ENCODE results near the gene POLK. TPM values are rescaled to one million over a fixed set of nuclear protein-coding genes. Genes with fewer than 3 reads are reported as not detected.

Gene POLK
- total and polyA plus RNA-seq, 2 of the 13 experiments (the other 11 are each of a cell fraction or from before 2014, with no cell fraction given) = 8.6 to 11.7 TPM

- ChIA-PET CTCF (ENCODE audit: low intra/inter-chr PET ratio, low total read pairs) (no interaction called here), POLR2A (no interaction called here)
- FAIRE-seq = no peak
- in situ Hi-C loops (cut with HindIII; ENCODE audit: extremely low pct_ligation_motif_present, low pct_unique_long_range_greater_than_20kb) = loop anchor here (25.0 kb wide), 1 partner anchor 822 kb away; the partner anchor contains the start of gene HEXB
- peak overlapping the region; percentile 75 for H3K4me2 ChIP-seq (ENCODE audit: low read depth, low read length)
- H3K9ac ChIP-seq (ENCODE audit: insufficient read depth, low read depth, low read length) = peak overlapping the region; percentile 87; the same call in 1 of the 2 replicates
- intact Hi-C loops (cut with micrococcal nuclease; ENCODE audit: unreplicated experiment) = no loop called here
- H3K36me3 ChIP-seq (replicated peaks in 1 of 2; ENCODE audit: control insufficient read depth in 1 of 2, insufficient read depth in 2 of 2, low read length in 2 of 2) = no peaks in the 10 kb centered on the region
- H4K20me1 ChIP-seq (ENCODE audit: insufficient read depth, low read length) = peaks cover 19% of the 10 kb centered on the region
- H2AFZ ChIP-seq (ENCODE audit: low read length) = no peak overlapping the region
- H3K9me3 ChIP-seq (ENCODE audit: low read length) = no peaks in the 10 kb centered on the region
- peaks cover 68% of the 10 kb centered on the region for H3K79me2 ChIP-seq (ENCODE audit: insufficient read depth, low read length)
- H3K27ac ChIP-seq (ENCODE audit: extremely low read length, insufficient read depth, low read length) = no peak overlapping the region
- DNase-seq (ENCODE audit: low spot score) = no peak
- peak overlapping the region; percentile 88 to 96 (median 89); a peak in 5 of 6 replicates for H3K4me3 ChIP-seq (replicated peaks in 1 of 3; ENCODE audit: insufficient read depth in 1 of 3, low read depth in 2 of 3, low read length in 3 of 3)
- TF ChIP-seq CCAR2 (optimal IDR thresholded peaks at IDR 0.05; ENCODE audit: low read depth, low read length) = no peak
- no peak for TF ChIP-seq ZNF10 (CRISPR knock-in tag; IDR thresholded peaks at IDR 0.05; ENCODE audit: borderline replicate concordance, low read depth)
- no peak for TF ChIP-seq CERS6 (CRISPR knock-in tag; IDR thresholded peaks at IDR 0.05)
- no peak for TF ChIP-seq ZNF317 (CRISPR knock-in tag; IDR thresholded peaks at IDR 0.05)
- TF ChIP-seq LBX2 (CRISPR knock-in tag; IDR thresholded peaks at IDR 0.05; ENCODE audit: borderline replicate concordance) = no peak
- BruUV-seq (replicated peaks) = no TSS peak
- peaks cover 43% of the 10 kb centered on the region for H3K4me1 ChIP-seq (ENCODE audit: insufficient read depth, low read length)
- no peaks in the 10 kb centered on the region; a peak in 1 of 5 replicates for H3K27me3 ChIP-seq (ENCODE audit: control insufficient read depth in 1 of 2, insufficient read depth in 2 of 2, low read length in 2 of 2)
- ATAC-seq = no peak
- 36% methylated on average over 4 of the region's 4 CpGs for WGBS (ENCODE audit: low lambda C conversion rate)
Measured at GRCh38 chr5:75509546-75509945, 2.1 kb upstream of the POLK start.

- no peak for FAIRE-seq
- intact Hi-C loops (cut with micrococcal nuclease; ENCODE audit: unreplicated experiment) = loop anchor here (10.0 kb wide), 1 partner anchor 175 kb away; no protein-coding TSS in a partner anchor
- Histone ChIP-seq H2AFZ (ENCODE audit: low read length) (no peak overlapping the region), H3K36me3 (replicated peaks in 1 of 2; ENCODE audit: control insufficient read depth in 1 of 2, insufficient read depth in 2 of 2, low read length in 2 of 2) (no peaks in the 10 kb centered on the region), H3K9ac (ENCODE audit: insufficient read depth, low read depth, low read length) (peak overlapping the region; percentile 87; the same call in 1 of the 2 replicates), H3K4me3 (replicated peaks in 1 of 3; ENCODE audit: insufficient read depth in 1 of 3, low read depth in 2 of 3, low read length in 3 of 3) (peak overlapping the region; percentile 88 to 96 (median 89); a peak in 5 of 6 replicates), H3K79me2 (ENCODE audit: insufficient read depth, low read length) (peaks cover 68% of the 10 kb centered on the region), H3K9me3 (ENCODE audit: low read length) (no peaks in the 10 kb centered on the region), H3K4me2 (ENCODE audit: low read depth, low read length) (peak overlapping the region; percentile 75), H3K27ac (ENCODE audit: extremely low read length, insufficient read depth, low read length) (no peak overlapping the region), H3K4me1 (ENCODE audit: insufficient read depth, low read length) (peaks cover 43% of the 10 kb centered on the region), H3K27me3 (ENCODE audit: control insufficient read depth in 1 of 2, insufficient read depth in 2 of 2, low read length in 2 of 2) (no peaks in the 10 kb centered on the region; a peak in 1 of 5 replicates), H4K20me1 (ENCODE audit: insufficient read depth, low read length) (peaks cover 19% of the 10 kb centered on the region)
- 0% methylated on average over 1 of the region's 1 CpG for WGBS (ENCODE audit: low lambda C conversion rate)
- ChIA-PET CTCF (ENCODE audit: low intra/inter-chr PET ratio, low total read pairs) (no interaction called here), POLR2A (no interaction called here)
- in situ Hi-C loops (cut with HindIII; ENCODE audit: extremely low pct_ligation_motif_present, low pct_unique_long_range_greater_than_20kb) = loop anchor here (25.0 kb wide), 1 partner anchor 823 kb away; the partner anchor contains the start of gene HEXB
- ATAC-seq = no peak
- BruUV-seq (replicated peaks) = no TSS peak
- DNase-seq (ENCODE audit: low spot score) = peak; percentile 12
- TF ChIP-seq U2AF1 (optimal IDR thresholded peaks at IDR 0.05; ENCODE audit: low read depth, low read length) (no peak), TBP (CRISPR knock-in tag; IDR thresholded peaks at IDR 0.05) (no peak), PHF20 (CRISPR knock-in tag; IDR thresholded peaks at IDR 0.05) (no peak), TCF12 (IDR thresholded peaks at IDR 0.05) (no peak), TCF12 (CRISPR knock-in tag; IDR thresholded peaks at IDR 0.05) (no peak), ZNF652 (CRISPR knock-in tag; IDR thresholded peaks at IDR 0.05; ENCODE audit: borderline replicate concordance, low read depth) (no peak), NFE2 (CRISPR knock-in tag; IDR thresholded peaks at IDR 0.05) (no peak), ZNF512B (CRISPR knock-in tag; IDR thresholded peaks at IDR 0.05; ENCODE audit: borderline replicate concordance) (no peak), PITX1 (CRISPR knock-in tag; IDR thresholded peaks at IDR 0.05) (no peak), HNRNPL (IDR thresholded peaks at IDR 0.05; ENCODE audit: low read depth, low read length) (no peak), NFKBIZ (CRISPR knock-in tag; IDR thresholded peaks at IDR 0.05) (no peak)
Measured at GRCh38 chr5:75509956-75510355, 1.7 kb upstream of the POLK start.
